Stimulated activated CD4-positive, alpha-beta T cell treated with anti-CD3 and anti-CD28 coated beads, Interleukin-2, amount 100 ng/mL, for 24 hours (primary cell): ENCODE data around the gene MEAK7.
"Not testable (repeated sequence)": the region's sequence is repeated elsewhere in the genome, so short reads cannot be mapped to it uniquely, and the experiment has no call there.

ENCODE experiments used
- DNase-seq, 2 donors: peaks; one replicate each; pipeline ENCODE4 v3.0.0-alpha.2; 2020

The MEAK7 gene

GRCh38 chr16:84532291-84532724 lies 27.8 kb upstream of the MEAK7 start:
- no peak for DNase-seq

GRCh38 chr16:84531671-84532111 lies 27.2 kb upstream of the MEAK7 start:
- DNase-seq: no peak

- DNase-seq: no peak
Observed at GRCh38 chr16:84530590-84530989, 26.1 kb upstream of the MEAK7 start.

GRCh38 chr16:84529607-84530006 lies 25.1 kb upstream of the MEAK7 start:
- DNase-seq: no peak

- no peak for DNase-seq
Observed at GRCh38 chr16:84528322-84528721, 23.9 kb upstream of the MEAK7 start.

GRCh38 chr16:84527532-84528269 lies 23.2 kb upstream of the MEAK7 start:
- DNase-seq: no peak

- no peak for DNase-seq
Observed at GRCh38 chr16:84526794-84527531, 22.5 kb upstream of the MEAK7 start.

GRCh38 chr16:84524941-84525581 lies 20.6 kb upstream of the MEAK7 start:
- not testable (repeated sequence) for DNase-seq

- no peak for DNase-seq
Observed at GRCh38 chr16:84524346-84524920, 20.0 kb upstream of the MEAK7 start.

- DNase-seq: no peak
Observed at GRCh38 chr16:84521497-84521770, 17.0 kb upstream of the MEAK7 start.

GRCh38 chr16:84520725-84521496 lies 16.5 kb upstream of the MEAK7 start:
- DNase-seq: no peak

GRCh38 chr16:84519855-84520254 lies 15.4 kb upstream of the MEAK7 start:
- no peak for DNase-seq

- no peak for DNase-seq
Observed at GRCh38 chr16:84518804-84519341, 14.4 kb upstream of the MEAK7 start.

- not testable (repeated sequence) for DNase-seq
Observed at GRCh38 chr16:84518220-84518619, 13.8 kb upstream of the MEAK7 start.

- no peak for DNase-seq
Observed at GRCh38 chr16:84517366-84517765, 12.9 kb upstream of the MEAK7 start.

GRCh38 chr16:84514874-84515835 lies 10.7 kb upstream of the MEAK7 start:
- peak; percentile 72 to 80 for DNase-seq

- no peak for DNase-seq
Observed at GRCh38 chr16:84514295-84514873, 9.9 kb upstream of the MEAK7 start.

- no peak for DNase-seq
Observed at GRCh38 chr16:84513666-84514065, 9.2 kb upstream of the MEAK7 start.

GRCh38 chr16:84513123-84513522 lies 8.7 kb upstream of the MEAK7 start:
- no peak for DNase-seq

GRCh38 chr16:84511831-84512230 lies 7.4 kb upstream of the MEAK7 start:
- no peak for DNase-seq
